ENCODE data around the gene BRIX1. TPM values are rescaled to one million over a fixed set of nuclear protein-coding genes. Genes with fewer than 3 reads are reported as not detected.

The BRIX1 gene
- total RNA-seq, 1 experiment from 2014 or later = 76.4 TPM

DNA sequence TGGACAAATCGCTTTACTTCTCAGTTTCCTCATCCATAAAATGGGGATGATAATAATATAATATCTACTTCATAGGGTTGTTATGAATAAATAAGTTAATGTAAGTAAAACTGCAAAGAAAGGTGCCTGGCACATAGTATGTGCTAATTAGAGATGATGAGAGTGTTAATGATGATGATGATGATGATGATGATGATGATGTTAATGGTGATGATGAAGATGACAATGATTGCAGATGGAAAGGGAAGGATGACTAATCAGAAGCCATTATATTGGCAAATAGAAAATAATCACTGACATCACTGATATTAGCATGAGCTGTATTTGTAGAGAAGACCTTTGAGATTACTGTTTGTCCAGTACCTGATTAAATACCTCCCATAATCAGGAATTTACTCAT lies 20.8 kb upstream of the BRIX1 start:
- ATAC-seq (no peak), DNase-seq (ENCODE audit: low read depth, low spot score) (no peak)
- BruUV-seq (replicated peaks) = no TSS peak
- no peak for TF ChIP-seq JUND (IDR thresholded peaks at IDR 0.05)
- TF ChIP-seq, protein P1, sequence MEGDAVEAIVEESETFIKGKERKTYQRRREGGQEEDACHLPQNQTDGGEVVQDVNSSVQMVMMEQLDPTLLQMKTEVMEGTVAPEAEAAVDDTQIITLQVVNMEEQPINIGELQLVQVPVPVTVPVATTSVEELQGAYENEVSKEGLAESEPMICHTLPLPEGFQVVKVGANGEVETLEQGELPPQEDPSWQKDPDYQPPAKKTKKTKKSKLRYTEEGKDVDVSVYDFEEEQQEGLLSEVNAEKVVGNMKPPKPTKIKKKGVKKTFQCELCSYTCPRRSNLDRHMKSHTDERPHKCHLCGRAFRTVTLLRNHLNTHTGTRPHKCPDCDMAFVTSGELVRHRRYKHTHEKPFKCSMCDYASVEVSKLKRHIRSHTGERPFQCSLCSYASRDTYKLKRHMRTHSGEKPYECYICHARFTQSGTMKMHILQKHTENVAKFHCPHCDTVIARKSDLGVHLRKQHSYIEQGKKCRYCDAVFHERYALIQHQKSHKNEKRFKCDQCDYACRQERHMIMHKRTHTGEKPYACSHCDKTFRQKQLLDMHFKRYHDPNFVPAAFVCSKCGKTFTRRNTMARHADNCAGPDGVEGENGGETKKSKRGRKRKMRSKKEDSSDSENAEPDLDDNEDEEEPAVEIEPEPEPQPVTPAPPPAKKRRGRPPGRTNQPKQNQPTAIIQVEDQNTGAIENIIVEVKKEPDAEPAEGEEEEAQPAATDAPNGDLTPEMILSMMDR (IDR thresholded peaks at IDR 0.05 in 2 of 3, conservative IDR thresholded peaks at IDR 0.05 in 1 of 3; ENCODE audit: borderline replicate concordance in 1 of 3, insufficient read depth in 1 of 3, low read depth in 2 of 3, low read length in 2 of 3) = no peak
- no peak for TF ChIP-seq TCF7L2 (IDR thresholded peaks at IDR 0.05; ENCODE audit: borderline replicate concordance, extremely low read depth, insufficient read depth, insufficient read length)
- TF ChIP-seq SIN3A (IDR thresholded peaks at IDR 0.05; ENCODE audit: low read depth) = no peak
- TF ChIP-seq, protein P2, sequence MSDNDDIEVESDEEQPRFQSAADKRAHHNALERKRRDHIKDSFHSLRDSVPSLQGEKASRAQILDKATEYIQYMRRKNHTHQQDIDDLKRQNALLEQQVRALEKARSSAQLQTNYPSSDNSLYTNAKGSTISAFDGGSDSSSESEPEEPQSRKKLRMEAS (IDR thresholded peaks at IDR 0.05) = no peak
- no peak for TF ChIP-seq YY1 (IDR thresholded peaks at IDR 0.05; ENCODE audit: extremely low read depth, insufficient replicate concordance, low read depth, low read length)
- TF ChIP-seq ZNF274 (IDR thresholded peaks at IDR 0.05; ENCODE audit: low read depth, low read length) = no peak
- TF ChIP-seq POLR2A (IDR thresholded peaks at IDR 0.05; ENCODE audit: borderline replicate concordance, extremely low read depth, insufficient read depth, insufficient read length) = no peak
- no peak for TF ChIP-seq EZH2phosphoT487 (IDR thresholded peaks at IDR 0.05; ENCODE audit: borderline replicate concordance)
- TF ChIP-seq, protein P3, sequence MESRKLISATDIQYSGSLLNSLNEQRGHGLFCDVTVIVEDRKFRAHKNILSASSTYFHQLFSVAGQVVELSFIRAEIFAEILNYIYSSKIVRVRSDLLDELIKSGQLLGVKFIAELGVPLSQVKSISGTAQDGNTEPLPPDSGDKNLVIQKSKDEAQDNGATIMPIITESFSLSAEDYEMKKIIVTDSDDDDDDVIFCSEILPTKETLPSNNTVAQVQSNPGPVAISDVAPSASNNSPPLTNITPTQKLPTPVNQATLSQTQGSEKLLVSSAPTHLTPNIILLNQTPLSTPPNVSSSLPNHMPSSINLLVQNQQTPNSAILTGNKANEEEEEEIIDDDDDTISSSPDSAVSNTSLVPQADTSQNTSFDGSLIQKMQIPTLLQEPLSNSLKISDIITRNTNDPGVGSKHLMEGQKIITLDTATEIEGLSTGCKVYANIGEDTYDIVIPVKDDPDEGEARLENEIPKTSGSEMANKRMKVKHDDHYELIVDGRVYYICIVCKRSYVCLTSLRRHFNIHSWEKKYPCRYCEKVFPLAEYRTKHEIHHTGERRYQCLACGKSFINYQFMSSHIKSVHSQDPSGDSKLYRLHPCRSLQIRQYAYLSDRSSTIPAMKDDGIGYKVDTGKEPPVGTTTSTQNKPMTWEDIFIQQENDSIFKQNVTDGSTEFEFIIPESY (IDR thresholded peaks at IDR 0.05; ENCODE audit: extremely low read depth, insufficient replicate concordance, low read length) = no peak
- TF ChIP-seq, protein P4, sequence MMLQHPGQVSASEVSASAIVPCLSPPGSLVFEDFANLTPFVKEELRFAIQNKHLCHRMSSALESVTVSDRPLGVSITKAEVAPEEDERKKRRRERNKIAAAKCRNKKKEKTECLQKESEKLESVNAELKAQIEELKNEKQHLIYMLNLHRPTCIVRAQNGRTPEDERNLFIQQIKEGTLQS (IDR thresholded peaks at IDR 0.05) = no peak
- no peak for TF ChIP-seq CBX3 (IDR thresholded peaks at IDR 0.05; ENCODE audit: low read depth)
- TF ChIP-seq SP1 (IDR thresholded peaks at IDR 0.05; ENCODE audit: low read depth) = no peak
- TF ChIP-seq RAD21 (IDR thresholded peaks at IDR 0.05; ENCODE audit: low read depth) = no peak
- TF ChIP-seq EZH2 (IDR thresholded peaks at IDR 0.05) = no peak
- TF ChIP-seq CEBPB (IDR thresholded peaks at IDR 0.05; ENCODE audit: low read depth) = no peak
- TF ChIP-seq POLR2AphosphoS5 (IDR thresholded peaks at IDR 0.05; ENCODE audit: low read depth, low read length) = no peak
- Histone ChIP-seq H3K9ac (ENCODE audit: low read length) (no peak overlapping the region), H3K79me2 (ENCODE audit: insufficient read depth, low read length) (no peaks in the 10 kb centered on the region), H4K20me1 (ENCODE audit: insufficient read depth) (no peaks in the 10 kb centered on the region), H3K4me1 (ENCODE audit: control insufficient read depth in 1 of 2, insufficient read depth in 2 of 2, low read length in 2 of 2) (no peaks in the 10 kb centered on the region), H3K27me3 (ENCODE audit: insufficient read depth, low read length) (no peaks in the 10 kb centered on the region), H3K9me3 (ENCODE audit: control insufficient read depth in 1 of 2, insufficient read depth in 1 of 2, low read depth in 1 of 2, low read length in 2 of 2) (no peaks in the 10 kb centered on the region), H3K36me3 (ENCODE audit: control insufficient read depth in 1 of 2, insufficient read depth in 2 of 2, low read length in 2 of 2) (no peaks in the 10 kb centered on the region), H3K4me2 (ENCODE audit: low read length) (no peak overlapping the region), H2AFZ (ENCODE audit: low read depth, low read length, poor library complexity, severe bottlenecking) (no peak overlapping the region), H3K4me3 (replicated peaks in 1 of 2; ENCODE audit: low read depth in 1 of 2, low read length in 2 of 2) (no peak overlapping the region), H3K9me2 (ENCODE audit: insufficient read depth) (no peaks in the 10 kb centered on the region), H3K27ac (ENCODE audit: low read depth, low read length) (no peak overlapping the region)
- POLR2A ChIA-PET = no interaction called here
- RAD21 ChIA-PET (ENCODE audit: low non-redundant PET in 1 of 2, low total read pairs in 2 of 2, uncharacterized antibody in 2 of 2, unreplicated experiment in 2 of 2) = no interaction called here
- CTCF ChIA-PET = interaction anchor here (1.0 kb wide), 1 partner anchor 409 kb away, joined by 3 read pairs; no protein-coding TSS in a partner anchor
- intact Hi-C loops (cut with micrococcal nuclease) = loop anchor here (10.0 kb wide), 1 partner anchor 240 kb away; the partner anchor contains the start of gene RAI14

Measured in HCT116 (cell line).